AG08396 (cell line): ENCODE measurements around the gene CGRRF1.

Source experiments
- DNase-seq: peaks from one replicate; pipeline ENCODE4 v3.0.0; 2012; ENCODE audit warnings: low spot score, mixed read lengths

CGRRF1 gene

GRCh38 chr14:54489731-54490444, 19.8 kb upstream of the CGRRF1 start:
- no peak for DNase-seq

DNA sequence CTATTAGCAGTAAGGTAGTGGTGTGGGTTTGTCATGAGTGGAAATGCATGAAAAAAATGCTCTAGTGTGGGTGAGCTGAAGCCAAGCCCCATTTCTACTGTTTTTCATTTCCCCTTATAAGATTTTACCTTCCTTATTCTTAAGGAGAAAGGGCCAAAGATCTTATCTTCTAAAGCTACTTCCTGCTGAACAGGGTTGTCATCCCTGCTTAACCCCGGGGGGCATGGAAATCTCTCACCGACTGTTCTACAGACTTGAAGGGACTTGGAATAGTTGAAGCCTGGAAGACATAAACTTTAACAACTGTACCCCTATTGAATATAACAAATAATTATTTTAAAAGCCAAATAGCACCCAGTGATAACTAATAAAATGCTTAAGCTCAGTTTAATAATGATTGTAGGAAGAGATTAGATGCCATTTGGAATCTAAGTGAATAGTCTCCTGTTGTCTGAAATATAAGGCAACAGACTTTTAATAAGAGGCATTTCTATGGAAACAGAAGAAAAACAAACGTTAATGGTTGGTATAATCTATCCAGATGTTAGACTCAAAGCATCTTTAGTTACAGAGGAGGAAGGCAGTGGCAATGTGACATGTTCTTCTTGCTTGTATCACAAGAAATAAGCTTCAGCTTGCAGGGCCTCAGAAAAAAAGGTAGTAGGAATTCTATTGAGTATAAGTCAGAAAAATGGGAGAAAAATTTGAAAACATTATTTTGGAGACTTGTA, 19.1 kb upstream of the CGRRF1 start:
- no peak for DNase-seq

GRCh38 chr14:54493293-54493692, 16.4 kb upstream of the CGRRF1 start:
- DNase-seq: no peak

DNA sequence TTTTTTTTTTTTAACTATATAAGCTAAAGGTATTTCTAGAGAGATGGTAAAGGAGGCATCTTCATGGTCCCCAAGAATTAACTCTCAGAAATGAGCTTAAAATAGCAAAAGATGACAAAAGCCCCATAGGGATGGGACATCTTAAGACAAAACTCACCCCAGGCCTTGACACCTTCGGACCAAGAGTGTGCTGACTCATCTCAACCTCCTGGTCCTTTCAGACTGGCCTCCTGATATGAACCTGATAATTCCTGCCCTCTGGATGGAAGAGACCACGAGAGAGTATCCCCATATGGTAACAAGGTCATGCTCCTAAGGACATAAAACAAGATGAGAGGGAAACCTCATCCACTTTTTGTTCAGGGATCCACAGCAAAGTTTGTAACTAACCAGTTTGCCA, 12.5 kb upstream of the CGRRF1 start:
- DNase-seq: no peak

- DNase-seq: no peak
Observed at GRCh38 chr14:54498095-54498531, 11.6 kb upstream of the CGRRF1 start.

DNA sequence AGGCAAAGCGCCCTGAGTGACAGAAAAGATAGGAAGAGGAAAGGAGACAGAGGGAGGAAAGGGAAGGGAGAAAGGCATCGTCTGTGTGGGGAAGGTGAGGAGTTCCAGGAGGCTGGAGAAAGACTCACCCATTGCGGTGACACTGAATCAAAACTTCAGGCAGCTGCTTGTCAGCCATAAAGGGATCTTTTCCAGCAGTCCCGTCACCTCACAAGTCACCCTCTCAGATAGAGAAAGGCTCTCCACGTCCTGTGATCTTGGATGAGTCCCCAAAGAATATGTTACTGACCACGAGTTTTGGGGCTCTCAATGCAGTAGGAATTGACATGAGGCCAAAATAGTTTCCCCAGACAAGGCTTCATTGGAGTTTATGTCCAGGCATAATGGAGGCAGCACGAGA, 11.1 kb upstream of the CGRRF1 start:
- DNase-seq: no peak

- DNase-seq: no peak
Observed at GRCh38 chr14:54500744-54501143, 9.0 kb upstream of the CGRRF1 start.

DNA sequence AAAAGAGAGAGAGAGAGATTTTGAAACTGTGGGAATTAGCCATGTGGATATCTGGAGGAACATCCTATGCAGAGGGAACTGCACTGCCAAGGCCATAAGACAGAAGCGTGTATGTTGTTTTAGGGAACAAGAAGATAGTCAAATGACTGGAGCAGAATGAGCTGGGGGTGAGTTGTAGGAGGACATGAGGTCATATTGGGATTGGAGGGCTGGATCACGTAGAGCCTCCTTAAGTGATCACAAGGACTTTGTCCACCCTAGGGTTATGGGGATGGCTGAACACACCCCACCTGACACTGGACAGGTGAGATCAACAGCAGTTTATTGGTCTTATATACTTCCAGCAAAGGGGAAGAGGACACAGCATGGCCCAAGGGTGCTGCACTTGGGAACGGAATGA, 8.2 kb upstream of the CGRRF1 start:
- no peak for DNase-seq

DNA sequence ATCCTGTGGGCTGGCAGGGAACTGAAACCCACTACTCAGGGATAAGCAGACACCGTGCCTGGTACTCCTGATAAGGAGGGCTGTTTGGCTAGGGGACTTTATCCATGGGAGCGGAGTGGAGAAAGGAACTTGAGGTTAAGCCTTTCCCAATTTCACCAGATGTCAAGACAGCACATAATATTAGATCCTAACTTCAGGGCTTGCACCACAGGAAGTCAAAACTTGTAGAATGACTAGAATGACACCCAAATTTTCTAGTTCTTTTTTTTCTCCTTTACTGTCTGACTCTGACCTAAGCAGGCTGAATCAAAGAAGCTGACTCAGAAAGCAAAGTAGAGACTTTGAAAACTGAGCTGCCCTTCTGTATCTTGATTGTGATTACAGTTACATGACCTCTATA, 7.1 kb upstream of the CGRRF1 start:
- no peak for DNase-seq

DNA sequence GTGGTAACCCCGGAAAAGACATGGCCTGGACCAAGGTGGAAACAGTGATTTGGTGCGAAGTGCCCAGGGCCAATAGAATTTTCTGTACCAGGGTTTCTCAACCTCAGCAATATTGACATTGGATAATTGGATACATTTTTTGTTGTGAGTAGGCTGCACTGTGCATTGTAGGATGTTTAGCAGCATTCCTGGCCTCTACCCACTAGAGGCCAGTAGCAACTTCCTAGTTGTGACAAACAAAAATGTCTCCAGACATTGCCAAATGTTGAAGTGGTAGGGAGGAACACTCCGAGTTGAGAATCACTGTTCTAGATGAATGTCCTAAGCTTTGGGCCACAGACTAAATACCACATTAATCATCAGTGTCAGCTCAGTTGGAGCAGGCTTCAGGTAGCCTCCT, 6.2 kb upstream of the CGRRF1 start:
- DNase-seq: no peak

DNA sequence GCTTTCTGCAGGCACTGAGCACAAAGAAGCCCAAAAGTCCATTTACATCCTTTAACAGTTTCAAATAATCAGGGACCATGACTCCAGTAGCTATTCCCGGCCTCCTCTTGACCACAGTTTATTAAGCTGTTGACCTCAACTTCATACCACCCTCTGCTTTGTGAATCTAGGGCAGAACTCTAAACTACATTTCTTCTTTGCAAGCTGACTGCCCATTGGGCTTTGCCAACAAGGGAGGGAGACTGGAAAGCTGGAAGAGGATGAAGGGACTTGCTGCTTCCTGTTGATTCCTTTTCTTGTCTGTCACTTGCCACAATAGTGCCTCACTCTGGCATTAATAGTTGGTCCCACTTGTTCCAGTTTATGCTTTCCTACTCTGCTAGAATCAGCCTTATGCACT, 2.7 kb downstream of the CGRRF1 start:
- DNase-seq: no peak

GRCh38 chr14:54515670-54516069, 6.0 kb downstream of the CGRRF1 start:
- no peak for DNase-seq

DNA sequence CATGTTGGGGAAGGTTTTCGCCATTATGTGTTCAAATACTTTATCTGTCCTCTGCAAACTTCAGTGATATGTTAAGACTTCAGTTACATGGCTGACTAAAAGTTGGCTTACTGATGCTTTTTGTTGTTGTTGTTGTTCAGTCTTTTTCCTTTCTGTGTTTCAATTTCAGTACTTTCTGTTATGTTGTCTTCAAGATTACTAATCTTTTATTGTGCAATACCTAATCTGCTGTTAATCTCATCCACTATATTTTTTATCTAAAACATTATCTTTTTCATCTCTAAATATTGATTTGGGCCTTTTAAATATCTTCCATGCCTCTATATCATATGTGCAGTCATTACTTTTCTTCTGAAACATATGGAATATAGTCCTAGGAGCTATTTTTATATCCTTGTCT, 7.0 kb downstream of the CGRRF1 start:
- DNase-seq: no peak

GRCh38 chr14:54524410-54524809, 14.7 kb downstream of the CGRRF1 start:
- DNase-seq: no peak

- DNase-seq: no peak
Observed at GRCh38 chr14:54528973-54529372, 19.3 kb downstream of the CGRRF1 start.

GRCh38 chr14:54529811-54530210, 20.1 kb downstream of the CGRRF1 start:
- DNase-seq: no peak

DNA sequence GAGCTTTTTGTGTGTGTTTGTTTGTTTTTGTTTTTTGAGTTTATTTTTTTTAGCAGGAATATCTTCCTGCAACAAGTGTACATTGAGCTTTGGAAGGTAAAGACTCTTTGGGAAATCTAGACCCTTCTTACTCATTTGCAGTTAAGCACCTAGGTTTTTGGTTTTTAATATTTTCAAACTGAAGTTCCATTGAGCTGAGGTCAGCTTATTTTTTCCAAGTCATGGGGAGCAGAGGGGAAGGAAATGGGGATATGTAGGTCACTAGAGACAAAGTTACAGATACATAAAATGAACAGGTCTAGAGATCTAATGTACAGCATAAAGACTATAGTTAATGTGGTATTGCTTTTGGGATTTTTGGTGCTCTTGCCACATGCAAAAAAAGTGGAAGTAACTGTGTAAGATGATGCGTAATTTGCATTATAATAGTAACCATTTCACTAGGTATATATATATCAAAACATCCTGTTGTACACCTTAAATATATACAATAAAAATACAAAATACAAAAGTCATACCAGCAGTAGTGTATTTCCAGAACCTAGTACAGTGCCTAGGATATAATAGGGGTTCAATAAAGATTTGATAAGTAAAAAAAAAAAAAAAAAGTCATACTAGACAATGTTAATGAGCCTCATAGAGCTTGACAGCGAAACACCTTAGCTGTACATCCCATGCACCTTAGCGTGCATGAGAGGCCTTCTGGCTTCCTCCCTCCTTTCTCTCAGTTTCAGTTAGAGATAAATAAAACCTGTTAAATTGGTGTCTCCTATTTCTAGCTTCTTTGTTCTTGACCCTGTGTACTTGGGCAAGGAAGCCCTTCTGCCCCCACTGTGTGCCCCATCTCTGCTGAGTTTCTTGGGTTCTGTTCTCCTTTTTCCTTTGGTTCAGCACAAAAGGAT, 22.7 kb downstream of the CGRRF1 start:
- DNase-seq: no peak

DNA sequence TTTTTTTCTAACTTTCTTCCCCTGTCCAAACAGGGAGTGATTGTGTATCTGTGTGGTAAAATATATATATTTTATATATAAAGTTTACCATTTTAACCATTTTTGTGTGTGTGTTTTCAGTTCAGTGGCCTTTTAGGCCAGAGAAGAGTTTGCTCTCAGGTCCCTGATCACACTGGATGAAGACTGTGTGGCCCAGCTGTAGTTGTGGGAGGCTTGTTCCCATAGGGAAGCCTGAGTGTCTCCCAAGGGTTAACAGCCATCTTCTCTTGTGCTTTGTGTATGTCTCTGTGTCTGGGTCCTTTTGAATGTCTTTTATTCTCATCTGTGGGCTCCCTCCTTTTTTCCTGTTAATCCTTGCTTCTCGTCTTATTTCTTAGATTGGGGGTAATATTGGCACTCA, 23.4 kb downstream of the CGRRF1 start:
- no peak for DNase-seq

DNA sequence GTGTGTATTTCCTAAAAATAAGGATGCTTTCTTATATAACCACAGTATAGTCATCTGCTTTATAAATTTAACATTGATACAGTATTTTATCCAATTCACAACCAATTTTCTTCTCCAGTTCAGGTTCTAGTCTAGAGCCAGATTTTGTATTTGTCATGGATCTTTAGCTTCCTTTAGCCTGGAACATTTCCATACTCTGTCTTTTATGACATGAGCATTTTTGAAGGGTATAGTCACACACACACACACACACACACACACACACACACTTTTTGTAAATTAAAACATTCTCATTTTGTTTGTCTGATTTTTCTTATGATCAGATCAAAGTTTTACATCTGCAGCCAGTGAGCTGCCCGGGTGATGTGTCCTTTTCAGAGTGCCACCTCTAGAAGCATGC, 25.4 kb downstream of the CGRRF1 start:
- DNase-seq: no peak

DNA sequence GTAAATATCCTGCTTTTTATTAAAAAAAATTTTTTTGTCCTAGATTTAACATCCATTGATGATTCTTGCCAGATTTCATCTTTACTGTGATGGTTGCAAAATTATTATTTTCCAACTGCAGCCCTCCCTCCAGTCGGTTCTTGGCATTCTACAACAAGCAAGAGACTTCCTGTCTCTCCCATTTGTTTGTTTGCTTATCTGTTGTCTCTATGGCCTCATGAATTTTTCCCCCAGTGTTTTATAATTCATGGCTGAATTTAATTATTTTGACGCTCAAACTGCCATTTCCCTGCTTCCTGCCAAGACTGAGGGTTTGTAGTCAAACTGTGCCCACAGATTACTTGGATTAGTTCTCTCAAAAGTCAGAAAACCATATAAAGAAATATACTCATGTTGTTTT, 25.9 kb downstream of the CGRRF1 start:
- DNase-seq: no peak

DNA sequence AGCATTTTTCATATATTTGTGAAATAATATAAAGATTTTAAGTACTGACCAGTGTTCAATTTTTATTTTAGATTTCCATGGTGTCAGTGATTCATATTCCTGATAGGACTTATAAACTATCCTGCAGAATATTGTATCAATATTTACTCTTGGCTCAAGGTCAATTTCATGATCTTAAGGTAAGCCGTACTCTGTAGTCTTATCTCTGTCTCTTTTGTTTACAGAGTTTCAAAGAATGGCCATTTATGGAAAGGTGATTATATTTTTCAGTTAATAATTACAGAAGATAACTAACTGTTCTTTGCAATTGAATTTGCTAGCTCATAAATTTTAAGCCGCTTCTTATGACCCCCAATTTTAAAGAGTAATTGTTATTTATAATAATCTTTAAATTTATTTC, 27.9 kb downstream of the CGRRF1 start:
- DNase-seq: no peak

DNA sequence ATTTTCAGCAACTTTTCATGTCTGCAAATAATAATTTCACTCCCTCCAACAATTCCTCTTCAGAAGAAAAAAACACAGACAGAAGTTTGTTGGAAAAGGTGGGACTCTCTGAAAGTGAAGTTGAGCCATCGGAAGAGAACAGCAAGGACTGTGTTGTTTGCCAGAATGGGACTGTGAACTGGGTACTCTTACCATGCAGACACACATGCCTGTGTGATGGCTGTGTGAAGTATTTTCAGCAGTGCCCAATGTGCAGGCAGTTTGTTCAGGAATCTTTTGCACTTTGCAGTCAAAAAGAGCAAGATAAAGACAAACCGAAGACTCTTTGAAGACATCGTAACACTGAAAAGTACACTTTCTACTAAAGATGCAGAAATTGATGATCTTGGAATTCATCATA, 28.3 kb downstream of the CGRRF1 start:
- no peak for DNase-seq

- DNase-seq: no peak
Observed at GRCh38 chr14:54547583-54547982, 37.9 kb downstream of the CGRRF1 start.
